ENCODE data around the gene SLIT1. TPM values are rescaled to one million over a fixed set of nuclear protein-coding genes. Genes with fewer than 3 reads are reported as not detected.

The SLIT1 gene
- polyA plus RNA-seq, 10 donors = 0.39 to 1.9 (median 0.84) TPM

- DNase-seq = peak in 2 of 3 donors; percentile 39 to 51
Observed at GRCh38 chr10:97024168-97025073, 161.3 kb downstream of the SLIT1 start.

- no peak for DNase-seq
Observed at GRCh38 chr10:97023401-97024167, 162.2 kb downstream of the SLIT1 start.

GRCh38 chr10:97022616-97023015 lies 163.1 kb downstream of the SLIT1 start:
- DNase-seq = no peak

DNA sequence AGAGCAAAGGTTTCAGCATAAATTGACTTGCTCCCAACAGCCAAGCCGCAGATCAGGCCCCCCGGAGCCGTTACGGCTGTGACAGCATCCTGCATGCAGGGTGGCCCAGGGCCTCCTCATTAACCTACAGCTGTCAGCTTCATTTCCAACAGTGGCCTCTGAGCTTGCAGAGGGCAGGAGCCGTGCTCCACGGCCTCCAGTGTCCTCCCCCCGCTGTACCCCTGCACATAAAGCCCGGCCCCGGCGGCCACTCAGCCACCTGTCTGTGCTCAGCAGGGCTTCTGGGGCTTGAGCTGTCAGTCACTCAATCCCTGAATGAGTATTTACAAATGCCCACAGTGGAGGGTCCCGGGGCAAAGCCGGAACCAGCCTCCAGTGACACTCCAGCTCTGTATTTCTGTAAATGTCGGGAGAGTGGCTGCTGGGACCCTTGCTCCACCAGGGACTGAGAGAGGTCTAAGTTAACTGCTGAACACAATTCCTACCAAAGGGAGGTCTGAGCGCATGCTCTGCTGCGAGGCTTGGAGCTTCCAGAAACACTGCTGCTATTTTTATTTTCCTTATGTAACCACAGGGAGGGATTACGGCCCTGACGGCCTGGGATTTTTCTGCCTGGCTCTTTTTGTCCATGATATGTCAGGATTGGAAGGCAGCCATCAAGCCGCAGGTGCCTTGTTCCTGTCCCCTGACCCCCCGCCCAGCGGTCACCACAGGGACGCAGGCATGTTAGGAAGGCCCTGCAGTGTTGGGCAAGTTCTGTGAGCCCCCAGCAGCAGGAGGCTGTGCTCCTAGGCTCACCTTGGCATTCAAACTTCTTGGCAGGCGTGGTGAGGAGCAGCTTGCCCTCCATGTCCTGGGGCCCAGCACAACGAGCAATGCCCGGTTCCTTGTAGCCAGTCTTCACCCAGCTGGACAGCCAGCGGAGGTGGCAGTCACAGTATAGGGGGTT lies 165.0 kb downstream of the SLIT1 start:
- DNase-seq = peak; percentile 69 to 78 (median 72)

GRCh38 chr10:97019213-97019844 lies 166.4 kb downstream of the SLIT1 start:
- no peak for DNase-seq

GRCh38 chr10:97018251-97019212 lies 167.2 kb downstream of the SLIT1 start:
- no peak for DNase-seq

DNA sequence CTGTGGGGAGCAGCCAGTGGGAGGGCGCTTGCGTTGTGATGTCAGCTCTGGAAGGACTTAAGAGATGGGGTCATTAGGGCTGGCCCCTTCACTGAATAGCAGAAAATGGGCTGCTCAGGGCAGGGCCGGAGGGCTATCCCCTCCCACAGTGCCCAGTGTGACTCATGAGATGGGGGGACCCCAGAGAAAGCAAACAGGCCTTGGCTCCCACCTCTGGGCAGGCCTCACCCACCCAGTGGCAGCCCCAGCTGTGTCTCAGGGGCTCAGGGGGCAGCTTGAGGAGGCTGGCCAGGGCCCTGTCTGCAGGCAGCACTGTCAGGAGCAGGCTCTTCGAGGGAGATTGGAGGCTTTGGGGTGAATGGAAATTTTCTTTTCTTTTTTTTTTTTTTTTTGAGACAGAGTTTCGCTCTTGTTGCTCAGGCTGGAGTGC lies 168.3 kb downstream of the SLIT1 start:
- DNase-seq = no peak

GRCh38 chr10:97016728-97017473 lies 168.9 kb downstream of the SLIT1 start:
- DNase-seq = no peak

DNA sequence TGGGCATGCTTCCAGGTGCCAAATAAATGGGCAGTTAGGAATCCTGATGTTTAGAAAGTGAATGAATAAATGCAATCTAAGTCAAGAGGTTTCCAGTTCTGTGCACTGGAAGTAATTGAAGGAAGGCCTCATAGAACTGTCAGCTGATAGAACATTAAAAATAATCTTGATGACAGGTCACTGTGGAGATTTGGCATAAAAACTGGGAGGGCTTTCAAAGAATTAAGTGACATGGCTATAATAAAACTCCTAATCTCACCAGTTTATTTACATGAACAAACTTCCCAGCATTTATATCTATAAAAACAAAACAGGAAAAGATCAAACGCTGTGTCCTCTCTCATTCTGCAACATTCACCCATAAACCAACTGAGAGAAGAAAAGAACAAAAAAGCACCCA lies 170.5 kb downstream of the SLIT1 start:
- no peak for DNase-seq

DNA sequence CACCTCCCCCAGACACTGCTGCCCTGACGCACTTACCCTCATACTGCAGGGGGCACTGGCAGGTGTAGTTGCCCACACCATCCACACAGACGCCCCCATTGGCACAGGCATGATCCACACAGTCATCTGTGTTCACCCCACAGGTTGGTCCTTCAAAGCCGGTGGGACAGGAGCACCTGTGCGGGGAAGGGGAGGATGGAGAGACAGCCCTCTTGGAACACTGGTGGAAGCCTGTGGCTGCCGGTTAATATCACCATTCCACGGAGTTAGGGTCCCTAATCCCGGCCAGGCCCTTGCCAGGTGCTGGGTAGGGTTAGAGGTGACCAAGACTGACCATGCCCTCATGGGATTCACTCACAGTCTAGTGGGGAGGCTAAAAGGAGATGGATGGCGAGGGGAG lies 171.8 kb downstream of the SLIT1 start:
- no peak for DNase-seq

GRCh38 chr10:97013568-97013967 lies 172.2 kb downstream of the SLIT1 start:
- no peak for DNase-seq

DNA sequence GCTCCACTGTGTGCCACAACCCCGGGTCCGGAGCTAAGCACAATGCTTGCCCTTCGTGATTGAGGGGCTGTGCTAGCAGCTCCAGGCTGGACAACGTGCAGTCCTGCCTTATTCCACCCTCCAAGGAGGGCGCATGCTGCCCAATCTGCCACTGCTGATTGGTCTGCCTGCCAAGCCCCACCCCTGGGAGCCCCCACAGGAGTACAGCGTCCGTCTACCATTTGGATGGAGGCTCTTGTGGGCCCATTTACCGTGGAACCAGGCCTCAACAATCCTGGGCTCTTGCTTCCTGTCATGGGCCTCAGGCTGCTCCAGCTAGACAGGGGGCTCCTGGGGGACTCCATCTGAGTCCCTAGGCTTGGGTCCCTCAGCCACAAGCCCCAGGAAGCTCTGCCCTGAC lies 173.3 kb downstream of the SLIT1 start:
- DNase-seq = no peak

DNA sequence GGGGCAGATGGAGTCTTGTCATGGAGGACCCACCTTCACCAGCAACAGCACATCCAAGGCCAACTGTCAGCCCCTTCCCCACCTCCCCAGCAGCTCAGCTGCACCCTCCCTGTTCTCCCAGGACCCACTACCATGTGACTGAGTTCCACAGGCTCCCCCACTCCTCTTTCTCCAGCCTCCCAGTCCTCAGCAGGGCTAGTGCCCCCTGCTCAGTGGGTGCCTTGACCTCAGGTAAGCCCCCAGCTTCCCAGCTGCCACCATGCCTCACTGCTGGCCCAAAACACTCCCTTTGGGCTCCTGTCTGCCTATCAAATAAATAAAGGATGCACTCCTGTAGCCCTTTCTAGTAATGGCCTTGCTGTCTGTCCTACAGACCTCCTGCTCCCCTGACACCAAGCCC lies 174.4 kb downstream of the SLIT1 start:
- no peak for DNase-seq

- no peak for DNase-seq
Observed at GRCh38 chr10:97010695-97011206, 175.0 kb downstream of the SLIT1 start.

- DNase-seq = no peak
Observed at GRCh38 chr10:97007417-97007816, 178.3 kb downstream of the SLIT1 start.

DNA sequence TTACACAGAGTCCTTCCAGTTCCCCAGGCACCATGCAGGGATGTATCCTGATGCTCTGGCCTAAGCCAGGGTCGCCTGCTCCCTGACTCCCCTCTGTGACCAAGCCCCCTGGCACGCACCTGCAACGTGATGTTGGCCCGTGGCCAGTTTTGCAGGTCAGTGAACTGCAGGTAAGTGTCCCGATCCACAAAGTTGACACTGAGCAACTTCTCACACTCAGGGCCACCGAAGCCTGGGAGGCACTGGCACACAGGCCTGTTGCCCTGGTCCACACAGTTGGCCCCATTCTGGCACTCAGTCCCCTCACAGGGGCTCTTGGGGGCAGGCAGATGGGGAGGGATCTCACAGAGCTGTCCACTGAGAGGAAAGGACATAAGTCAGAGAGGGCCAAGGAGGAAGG lies 179.4 kb downstream of the SLIT1 start:
- DNase-seq = no peak

DNA sequence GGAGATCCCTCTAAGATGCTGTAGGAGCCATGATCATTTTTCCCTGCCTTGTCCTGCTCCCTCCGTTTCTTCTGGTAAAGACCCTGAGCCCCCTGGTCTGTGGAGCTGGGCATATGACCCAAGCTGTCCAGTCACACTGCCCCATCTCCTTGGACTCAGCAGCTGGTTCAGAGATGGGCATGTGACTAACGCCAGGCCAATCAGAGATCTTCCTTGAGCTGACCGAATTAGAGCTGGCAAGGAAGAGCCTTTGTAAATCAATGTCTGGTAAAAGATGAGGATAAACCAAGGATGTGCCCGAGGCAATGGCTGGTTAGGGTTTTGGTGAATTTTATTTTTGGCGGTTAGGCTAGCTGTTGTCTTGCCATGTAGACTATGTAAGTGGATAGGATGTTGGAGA lies 180.4 kb downstream of the SLIT1 start:
- DNase-seq = no peak

DNA sequence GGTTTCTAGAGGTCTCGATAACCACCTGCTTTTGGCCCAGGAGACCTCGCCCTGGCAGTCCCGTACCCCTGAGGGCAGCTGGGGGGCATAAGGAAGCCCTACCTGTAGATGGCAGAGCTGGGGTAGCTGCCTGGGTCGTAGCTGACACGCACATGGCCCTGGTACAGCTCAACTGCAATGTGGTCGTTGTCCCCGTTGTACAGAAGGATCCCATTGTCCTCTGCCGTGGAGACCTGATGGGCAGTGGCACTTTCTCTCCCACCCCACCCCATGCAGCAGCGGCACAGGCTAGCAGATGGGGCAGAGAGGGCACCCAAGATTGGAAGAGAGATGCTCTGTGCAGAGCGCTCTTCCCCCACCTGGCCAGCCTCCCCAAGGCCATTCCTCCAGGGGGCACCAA lies 181.2 kb downstream of the SLIT1 start:
- DNase-seq = no peak

GRCh38 chr10:97003804-97004201 lies 182.0 kb downstream of the SLIT1 start:
- DNase-seq = no peak

Measured in muscle of back (tissue), 11 donors.